Measurements from ENCODE around the gene KCNJ9. TPM values are rescaled to one million over a fixed set of nuclear protein-coding genes. Genes with fewer than 3 reads are reported as not detected.

The KCNJ9 gene
- total and polyA plus RNA-seq, 4 donors: not detected

- no peaks in the 10 kb centered on the region for H3K9me3 ChIP-seq (ENCODE audit: control insufficient read depth in 4 of 4, low read length in 3 of 4)
- H3K9ac ChIP-seq (ENCODE audit: low read depth in 1 of 2, low read length in 2 of 2): no peak overlapping the region
- DNase-seq (ENCODE audit: low spot score): no peak
- no peaks in the 10 kb centered on the region for H3K36me3 ChIP-seq (ENCODE audit: control insufficient read depth in 4 of 4, insufficient read depth in 3 of 4, low read depth in 1 of 4, low read length in 3 of 4)
- H3K27ac ChIP-seq (ENCODE audit: low read depth in 1 of 2, low read length in 2 of 2): no peak overlapping the region
- peaks cover 0 to 6% (median 3%) of the 10 kb centered on the region in 4 donors for H3K4me1 ChIP-seq (ENCODE audit: control insufficient read depth in 4 of 4, insufficient read depth in 4 of 4, low read length in 3 of 4)
- no peaks in the 10 kb centered on the region for H3K27me3 ChIP-seq (ENCODE audit: control insufficient read depth in 4 of 4, insufficient read depth in 4 of 4, low read length in 3 of 4)
- H3K4me3 ChIP-seq (ENCODE audit: low read depth in 1 of 3, low read length in 3 of 3): no peak overlapping the region
- 77% methylated on average over 5 of the region's 5 CpGs for WGBS
- TF ChIP-seq FOXA2 (IDR thresholded peaks at IDR 0.05) (no peak), HNF4A (conservative IDR thresholded peaks at IDR 0.05) (no peak), GABPA (IDR thresholded peaks at IDR 0.05 in 1 of 2, conservative IDR thresholded peaks at IDR 0.05 in 1 of 2) (no peak), HNF4G (IDR thresholded peaks at IDR 0.05) (no peak), ZBTB33 (IDR thresholded peaks at IDR 0.05) (no peak), REST (IDR thresholded peaks at IDR 0.05) (no peak), CTCF (IDR thresholded peaks at IDR 0.05; ENCODE audit: low read depth, low read length, missing input control) (no peak), EGR1 (IDR thresholded peaks at IDR 0.05; ENCODE audit: low read depth in 2 of 2) (no peak), RAD21 (IDR thresholded peaks at IDR 0.05) (no peak), TAF1 (conservative IDR thresholded peaks at IDR 0.05) (no peak), RXRA (IDR thresholded peaks at IDR 0.05) (no peak), SP1 (IDR thresholded peaks at IDR 0.05) (no peak), YY1 (IDR thresholded peaks at IDR 0.05) (no peak)
- TF ChIP-seq, protein P1, sequence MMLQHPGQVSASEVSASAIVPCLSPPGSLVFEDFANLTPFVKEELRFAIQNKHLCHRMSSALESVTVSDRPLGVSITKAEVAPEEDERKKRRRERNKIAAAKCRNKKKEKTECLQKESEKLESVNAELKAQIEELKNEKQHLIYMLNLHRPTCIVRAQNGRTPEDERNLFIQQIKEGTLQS (IDR thresholded peaks at IDR 0.05): no peak
- TF ChIP-seq, protein P2, sequence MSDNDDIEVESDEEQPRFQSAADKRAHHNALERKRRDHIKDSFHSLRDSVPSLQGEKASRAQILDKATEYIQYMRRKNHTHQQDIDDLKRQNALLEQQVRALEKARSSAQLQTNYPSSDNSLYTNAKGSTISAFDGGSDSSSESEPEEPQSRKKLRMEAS (IDR thresholded peaks at IDR 0.05): no peak
Observed at GRCh38 chr1:160071289-160071688, 10.0 kb upstream of the KCNJ9 start.

- Histone ChIP-seq H3K36me3 (ENCODE audit: control insufficient read depth in 4 of 4, insufficient read depth in 3 of 4, low read depth in 1 of 4, low read length in 3 of 4) (no peaks in the 10 kb centered on the region), H3K27me3 (ENCODE audit: control insufficient read depth in 4 of 4, insufficient read depth in 4 of 4, low read length in 3 of 4) (no peaks in the 10 kb centered on the region), H3K9me3 (ENCODE audit: control insufficient read depth in 4 of 4, low read length in 3 of 4) (no peaks in the 10 kb centered on the region), H3K4me3 (ENCODE audit: low read depth in 1 of 3, low read length in 3 of 3) (no peak overlapping the region), H3K27ac (ENCODE audit: low read depth in 1 of 2, low read length in 2 of 2) (no peak overlapping the region), H3K9ac (ENCODE audit: low read depth in 1 of 2, low read length in 2 of 2) (no peak overlapping the region), H3K4me1 (ENCODE audit: control insufficient read depth in 4 of 4, insufficient read depth in 4 of 4, low read length in 3 of 4) (peaks cover 0 to 6% (median 3%) of the 10 kb centered on the region in 4 donors)
- DNase-seq (ENCODE audit: low spot score): no peak
- TF ChIP-seq EGR1 (IDR thresholded peaks at IDR 0.05; ENCODE audit: low read depth in 2 of 2) (no peak), FOXA1 (IDR thresholded peaks at IDR 0.05) (no peak), ZBTB33 (IDR thresholded peaks at IDR 0.05) (no peak), JUND (IDR thresholded peaks at IDR 0.05) (no peak), SP1 (IDR thresholded peaks at IDR 0.05) (no peak), CTCF (IDR thresholded peaks at IDR 0.05; ENCODE audit: low read depth, low read length, missing input control) (no peak)
- TF ChIP-seq, protein P1 (IDR thresholded peaks at IDR 0.05): no peak
- 66% methylated on average over 4 of the region's 4 CpGs for WGBS
Observed at GRCh38 chr1:160074865-160075264, 6.5 kb upstream of the KCNJ9 start.

Measured in liver (tissue), 9 donors.